Measurements from ENCODE around the gene PCSK1N.

- TF ChIP-seq POLR2A (IDR thresholded peaks at IDR 0.05; ENCODE audit: low read depth, low read length), result no peak
- TF ChIP-seq TAF1 (IDR thresholded peaks at IDR 0.05; ENCODE audit: borderline replicate concordance, low read depth, low read length), result no peak
- TF ChIP-seq POLR2AphosphoS5 (IDR thresholded peaks at IDR 0.05; ENCODE audit: low read depth, low read length), result no peak
These were observed 17.4 kb upstream of the PCSK1N start for GRCh38 chrX:48852857-48853256.

All from GM12892 (cell line).